ENCODE measurements around the gene ANO4. TPM values are rescaled to one million over a fixed set of nuclear protein-coding genes. Genes with fewer than 3 reads are reported as not detected.

The ANO4 gene
- total RNA-seq, 1 donor from 2014 or later = 1.6 TPM

DNA sequence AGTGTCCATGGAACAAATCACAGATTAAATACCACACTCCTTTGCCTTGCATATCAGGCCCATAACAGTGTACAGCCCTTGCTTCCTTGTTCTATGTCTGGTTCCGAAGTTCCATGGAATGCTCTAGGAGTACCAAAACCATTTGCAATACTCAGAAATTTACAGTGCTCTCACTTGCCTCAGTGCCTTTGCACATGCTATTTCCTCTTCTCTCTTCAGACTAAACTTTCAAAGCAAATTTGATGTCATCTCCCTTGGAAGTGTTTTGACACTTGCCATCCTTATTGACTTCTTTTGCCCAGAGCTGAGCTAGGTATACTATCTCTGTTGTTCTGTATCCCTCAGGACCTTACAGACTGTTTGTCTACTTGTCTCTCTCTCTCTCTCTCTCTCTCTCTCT, 6.1 kb downstream of the ANO4 start:
- no peak for DNase-seq (ENCODE audit: extremely low read depth, low read depth, low spot score)

DNA sequence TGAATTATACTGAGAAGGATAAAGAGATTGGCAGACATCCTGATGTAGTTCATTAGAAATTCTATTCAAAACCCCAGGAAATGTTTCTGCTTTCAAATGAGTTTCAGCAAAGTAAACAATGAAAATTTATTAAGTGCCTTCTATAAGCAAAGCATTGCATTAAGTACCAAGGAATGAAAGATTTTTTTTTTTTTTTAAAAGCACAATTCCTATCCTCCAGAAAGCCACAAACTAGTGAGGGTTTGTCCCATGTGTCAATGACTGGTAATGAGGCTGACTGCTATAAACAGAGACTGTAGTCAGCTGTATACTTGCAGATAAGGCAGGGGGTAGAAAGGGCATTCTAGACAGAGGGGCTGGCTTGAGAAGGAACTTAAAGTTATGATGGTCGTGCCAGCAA, 6.7 kb downstream of the ANO4 start:
- no peak for DNase-seq (ENCODE audit: extremely low read depth, low read depth, low spot score)

DNA sequence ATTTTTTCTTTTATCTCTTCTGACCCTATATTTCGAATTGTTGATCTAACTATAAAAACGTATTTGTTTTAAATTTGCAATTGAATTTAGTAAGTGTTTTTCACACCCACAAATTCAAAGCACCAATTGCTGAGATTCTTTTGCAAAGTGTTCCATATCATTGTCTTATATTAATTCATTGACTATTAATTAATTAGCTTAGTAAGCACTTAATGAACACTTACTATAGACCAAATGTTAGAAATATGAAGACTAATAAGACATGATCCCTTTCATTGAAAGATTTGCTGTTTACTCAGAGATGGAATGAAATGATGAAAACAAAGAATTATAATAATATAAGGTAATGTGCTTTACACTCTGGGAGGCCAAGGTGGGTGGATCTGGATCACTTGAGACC, 14.2 kb downstream of the ANO4 start:
- no peak for DNase-seq (ENCODE audit: extremely low read depth, low read depth, low spot score)

DNA sequence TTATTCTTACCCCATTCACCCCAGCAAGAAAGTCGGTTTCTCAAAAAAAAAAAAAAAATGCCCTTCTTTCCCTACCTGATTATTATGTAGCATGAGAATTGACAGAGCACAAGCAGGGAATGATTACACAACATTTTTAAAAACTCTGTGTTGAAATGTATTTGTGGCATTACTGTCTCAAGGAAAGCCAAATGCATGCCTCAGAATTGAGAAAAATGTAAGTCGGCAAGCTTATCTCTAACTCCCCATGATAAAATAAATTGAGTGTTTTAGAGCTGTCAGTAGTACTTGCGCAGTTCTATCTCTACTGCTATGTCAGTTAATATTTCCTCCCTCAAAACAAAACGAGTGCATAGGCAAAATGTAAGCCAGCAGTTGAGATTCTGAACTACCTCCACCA, 25.7 kb downstream of the ANO4 start:
- no peak for DNase-seq (ENCODE audit: extremely low read depth, low read depth, low spot score)

DNA sequence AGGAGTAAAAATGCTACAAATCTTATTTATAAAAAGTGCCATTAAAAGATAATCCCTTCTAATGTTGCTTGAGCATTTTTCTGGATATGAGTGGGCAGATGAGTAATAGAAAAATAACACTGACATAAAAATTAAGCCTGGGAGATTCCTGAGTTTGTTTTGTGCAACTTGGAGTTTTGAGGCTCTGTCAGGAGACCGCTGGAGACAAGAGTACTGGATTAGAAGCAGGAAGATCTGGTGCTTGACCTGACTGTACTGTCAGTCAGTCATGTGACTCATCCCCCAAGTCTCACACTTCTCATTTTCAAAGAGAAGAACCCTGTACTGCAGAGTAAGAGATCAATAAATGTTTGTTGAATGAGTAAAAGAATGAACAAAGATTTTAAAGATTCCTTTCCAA, 29.4 kb downstream of the ANO4 start:
- DNase-seq (ENCODE audit: extremely low read depth, low read depth, low spot score) = no peak

DNA sequence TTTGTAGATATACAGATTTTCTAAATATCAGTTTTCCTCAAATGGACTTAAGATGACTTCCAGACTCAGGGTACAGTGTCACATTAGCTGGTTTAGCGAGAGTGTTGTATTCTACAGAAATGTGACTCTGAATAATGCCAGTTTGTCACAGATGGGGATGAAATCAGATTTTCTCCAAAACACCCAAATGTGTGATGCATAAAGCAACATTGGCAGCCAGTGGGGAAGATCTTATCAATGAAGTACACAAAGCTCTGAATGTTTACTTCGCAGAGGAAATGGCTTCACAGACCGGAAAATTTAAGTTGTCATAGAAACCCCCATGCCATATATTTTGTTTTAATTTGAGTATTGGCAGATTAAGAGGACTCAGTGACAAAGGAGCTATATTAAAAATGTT, 29.9 kb downstream of the ANO4 start:
- no peak for DNase-seq (ENCODE audit: extremely low read depth, low read depth, low spot score)

- no peak for DNase-seq (ENCODE audit: extremely low read depth, low read depth, low spot score)
These were observed 31.7 kb downstream of the ANO4 start for GRCh38 chr12:100826323-100826722.

GRCh38 chr12:100827901-100828520, 33.4 kb downstream of the ANO4 start:
- DNase-seq (ENCODE audit: extremely low read depth, low read depth, low spot score) = no peak

DNA sequence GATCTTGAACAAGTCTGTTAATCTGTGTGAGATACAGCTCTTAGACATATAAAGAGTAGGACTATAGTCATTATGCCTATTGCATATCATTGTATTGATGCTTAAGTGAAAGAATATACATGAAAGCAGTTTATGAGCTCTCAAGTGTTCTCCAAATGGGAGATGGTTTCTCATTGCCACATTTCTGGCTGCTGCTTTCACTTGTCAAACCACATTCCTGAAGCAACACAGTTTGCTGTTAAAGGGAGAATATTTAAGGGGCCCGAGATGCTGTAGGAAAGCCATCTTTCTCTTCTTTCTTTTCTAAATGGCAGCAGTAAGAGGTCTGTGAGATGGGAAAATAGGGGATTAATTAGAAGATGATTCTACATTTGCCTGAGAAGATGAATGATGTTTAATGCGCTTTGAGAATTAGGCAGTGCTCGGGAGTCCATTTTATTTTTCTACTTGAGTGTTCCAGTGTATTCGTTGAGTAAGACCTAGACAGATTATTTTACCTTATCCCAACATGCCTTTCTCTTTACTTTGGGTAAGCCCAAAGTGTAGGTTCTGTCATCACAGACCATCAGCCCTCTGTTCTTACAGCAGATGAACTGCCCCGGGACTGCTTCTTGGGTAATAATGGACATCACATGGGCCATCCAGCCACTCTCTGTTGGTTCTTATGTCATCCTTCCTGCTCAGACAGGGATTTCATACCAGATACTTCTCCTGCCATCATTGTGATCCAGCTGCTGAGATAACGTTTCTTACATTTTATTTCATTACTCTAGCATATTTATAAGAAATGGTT, 35.6 kb downstream of the ANO4 start:
- DNase-seq (ENCODE audit: extremely low read depth, low read depth, low spot score) = no peak

DNA sequence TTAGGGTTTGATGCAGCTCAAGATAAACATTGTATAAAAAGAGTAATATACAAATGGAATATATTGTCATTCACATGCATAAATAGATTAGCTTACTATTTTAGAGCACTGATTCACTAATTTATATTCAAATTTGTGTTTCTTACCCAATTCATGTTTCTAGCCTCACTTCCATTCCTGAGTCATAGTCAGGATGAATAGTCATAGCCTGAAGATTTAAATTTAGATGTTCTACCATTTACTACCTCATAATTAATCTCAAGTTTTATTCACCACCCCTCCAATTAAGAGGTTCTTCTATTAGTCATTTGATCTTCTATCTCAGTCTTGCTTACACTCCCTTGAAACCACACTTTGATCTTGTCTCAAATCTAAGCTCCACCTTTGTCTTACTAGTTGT, 38.7 kb downstream of the ANO4 start:
- DNase-seq (ENCODE audit: extremely low read depth, low read depth, low spot score) = no peak

GRCh38 chr12:100840748-100841147, 46.2 kb downstream of the ANO4 start:
- no peak for DNase-seq (ENCODE audit: extremely low read depth, low read depth, low spot score)

DNA sequence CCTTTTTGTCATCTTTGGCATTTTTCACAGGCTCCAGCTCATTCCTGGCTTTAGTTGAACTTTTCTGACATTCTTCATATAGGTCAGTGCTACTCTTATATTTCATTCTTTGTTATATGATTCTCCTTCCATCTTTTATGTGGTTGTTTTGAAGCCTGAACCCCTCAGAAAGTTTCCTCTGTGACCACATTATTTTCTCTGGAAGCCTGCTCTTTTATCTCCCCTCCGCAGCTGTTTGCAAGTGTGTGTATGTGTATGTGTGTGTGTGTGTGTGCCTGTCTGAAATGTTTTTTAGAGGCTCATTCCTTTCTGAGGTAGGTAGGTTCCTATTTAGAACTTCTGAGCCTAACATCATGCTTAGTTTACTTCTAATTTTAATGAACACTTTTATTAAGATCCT, 47.6 kb downstream of the ANO4 start:
- DNase-seq (ENCODE audit: extremely low read depth, low read depth, low spot score) = no peak

- no peak for DNase-seq (ENCODE audit: extremely low read depth, low read depth, low spot score)
These were observed 48.5 kb downstream of the ANO4 start for GRCh38 chr12:100843061-100843460.

- no peak for DNase-seq (ENCODE audit: extremely low read depth, low read depth, low spot score)
These were observed 50.5 kb downstream of the ANO4 start for GRCh38 chr12:100845095-100845494.

- DNase-seq (ENCODE audit: extremely low read depth, low read depth, low spot score) = no peak
These were observed 57.1 kb downstream of the ANO4 start for GRCh38 chr12:100851637-100852036.

DNA sequence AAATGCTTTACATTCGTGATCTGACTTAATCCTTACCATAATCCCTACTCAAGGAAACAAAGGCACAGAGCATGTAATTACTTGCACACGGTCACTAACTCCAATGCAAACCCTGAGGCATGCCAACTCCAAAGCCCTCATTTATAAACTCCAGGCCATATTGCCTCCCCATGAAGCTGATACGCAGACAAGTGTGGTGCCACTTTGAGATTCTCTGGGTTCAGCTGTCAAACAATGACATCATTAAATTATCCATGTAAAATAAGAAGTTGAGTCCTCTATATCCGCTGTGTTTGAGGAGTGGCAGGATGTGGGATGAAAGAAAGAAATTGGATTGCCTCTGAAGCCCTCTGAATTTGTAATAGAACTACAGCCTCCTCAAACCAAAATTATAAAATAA, 62.8 kb downstream of the ANO4 start:
- no peak for DNase-seq (ENCODE audit: extremely low read depth, low read depth, low spot score)

DNA sequence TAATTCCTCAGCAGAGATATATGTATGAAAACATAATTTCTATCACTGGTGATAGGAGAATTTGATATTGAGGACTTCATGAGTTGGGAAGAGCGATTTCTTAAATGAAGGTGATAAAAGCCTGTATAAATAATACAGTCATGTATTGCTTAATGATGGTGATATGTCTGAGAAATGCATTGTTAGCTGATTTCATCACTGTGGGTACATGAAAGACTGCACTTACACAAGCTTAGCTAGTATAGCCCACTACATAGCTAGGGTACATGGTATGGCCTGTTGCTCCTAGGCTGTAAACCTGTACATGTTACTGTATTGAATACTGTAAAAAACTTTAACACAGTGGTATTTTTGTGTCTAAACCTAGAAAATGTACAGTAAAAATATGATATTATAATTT, 63.4 kb downstream of the ANO4 start:
- DNase-seq (ENCODE audit: extremely low read depth, low read depth, low spot score) = no peak

DNA sequence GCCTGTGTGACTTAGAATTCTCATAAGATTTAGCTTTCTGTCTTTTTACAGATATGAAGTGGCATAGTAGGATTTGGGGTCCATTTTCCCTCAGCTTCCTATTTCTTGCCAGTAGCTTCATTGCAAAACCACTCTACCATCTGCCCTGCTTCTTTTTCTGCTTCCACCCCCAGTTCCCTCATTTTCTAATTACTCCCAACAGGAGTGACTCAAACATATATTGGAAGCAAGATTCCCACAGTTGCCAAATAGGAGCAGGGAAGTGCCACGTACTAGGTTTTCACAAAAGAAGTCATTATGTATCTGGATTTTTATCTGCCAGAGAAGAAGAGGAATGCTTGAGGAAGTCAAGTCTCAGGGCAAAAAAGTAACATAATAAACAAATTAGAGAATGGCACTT, 64.1 kb downstream of the ANO4 start:
- DNase-seq (ENCODE audit: extremely low read depth, low read depth, low spot score) = no peak

DNA sequence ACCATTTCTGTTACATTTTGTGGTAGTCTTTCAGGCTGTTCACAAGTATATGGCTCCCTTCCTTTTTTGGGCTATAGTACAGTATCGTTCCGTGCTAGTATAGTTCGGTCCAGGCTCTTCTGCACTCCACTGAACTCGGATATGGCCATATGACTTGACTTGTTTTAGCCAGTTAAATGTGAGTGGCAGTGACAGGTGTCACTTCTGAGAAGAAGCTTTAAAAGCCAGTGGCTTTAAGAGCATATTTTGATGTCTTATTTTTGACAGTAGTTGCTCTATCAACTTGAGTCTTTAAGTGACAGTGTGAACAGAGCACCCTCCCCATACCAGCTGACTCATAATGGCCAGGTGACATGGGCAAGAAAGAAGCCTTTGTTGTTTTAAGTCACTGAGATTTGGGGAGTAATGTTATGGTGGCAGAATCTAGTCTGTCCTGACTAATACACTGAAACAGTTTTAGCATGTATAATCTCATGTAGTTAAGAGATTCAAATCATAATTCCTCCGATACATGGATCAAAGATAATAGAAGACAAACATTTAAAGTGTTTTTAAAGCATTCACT, 64.6 kb downstream of the ANO4 start:
- DNase-seq (ENCODE audit: extremely low read depth, low read depth, low spot score) = no peak

- no peak for DNase-seq (ENCODE audit: extremely low read depth, low read depth, low spot score)
These were observed 66.0 kb downstream of the ANO4 start for GRCh38 chr12:100860611-100861010.

- no peak for DNase-seq (ENCODE audit: extremely low read depth, low read depth, low spot score)
These were observed 68.1 kb downstream of the ANO4 start for GRCh38 chr12:100862676-100863075.

GRCh38 chr12:100864366-100864765, 69.8 kb downstream of the ANO4 start:
- no peak for DNase-seq (ENCODE audit: extremely low read depth, low read depth, low spot score)

Data from glomerular endothelial cell (primary cell).